ENCODE measurements around the gene ASGR1. TPM values are rescaled to one million over a fixed set of nuclear protein-coding genes. Genes with fewer than 3 reads are reported as not detected.

Gene ASGR1
- total and polyA plus RNA-seq, 8 donors, result 0.87 to 6.0 (median 1.9) TPM; not detected in 3

- H3K4me1 ChIP-seq, result peaks cover 54 to 89% (median 74%) of the 10 kb centered on the region in 4 donors
- 0 to 1% (median 1%) methylated on average over 34 to 63 of the region's 63 CpGs for WGBS, 5 donors
- TF ChIP-seq POLR2AphosphoS5 (IDR thresholded peaks at IDR 0.05) (peak; percentile 83 to 95 (median 94)), EP300 (IDR thresholded peaks at IDR 0.05) (no peak), POLR2A (IDR thresholded peaks at IDR 0.05) (peak in 2 of 4 donors; percentile 73 to 87)
- TF ChIP-seq, protein P1, sequence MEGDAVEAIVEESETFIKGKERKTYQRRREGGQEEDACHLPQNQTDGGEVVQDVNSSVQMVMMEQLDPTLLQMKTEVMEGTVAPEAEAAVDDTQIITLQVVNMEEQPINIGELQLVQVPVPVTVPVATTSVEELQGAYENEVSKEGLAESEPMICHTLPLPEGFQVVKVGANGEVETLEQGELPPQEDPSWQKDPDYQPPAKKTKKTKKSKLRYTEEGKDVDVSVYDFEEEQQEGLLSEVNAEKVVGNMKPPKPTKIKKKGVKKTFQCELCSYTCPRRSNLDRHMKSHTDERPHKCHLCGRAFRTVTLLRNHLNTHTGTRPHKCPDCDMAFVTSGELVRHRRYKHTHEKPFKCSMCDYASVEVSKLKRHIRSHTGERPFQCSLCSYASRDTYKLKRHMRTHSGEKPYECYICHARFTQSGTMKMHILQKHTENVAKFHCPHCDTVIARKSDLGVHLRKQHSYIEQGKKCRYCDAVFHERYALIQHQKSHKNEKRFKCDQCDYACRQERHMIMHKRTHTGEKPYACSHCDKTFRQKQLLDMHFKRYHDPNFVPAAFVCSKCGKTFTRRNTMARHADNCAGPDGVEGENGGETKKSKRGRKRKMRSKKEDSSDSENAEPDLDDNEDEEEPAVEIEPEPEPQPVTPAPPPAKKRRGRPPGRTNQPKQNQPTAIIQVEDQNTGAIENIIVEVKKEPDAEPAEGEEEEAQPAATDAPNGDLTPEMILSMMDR (IDR thresholded peaks at IDR 0.05), result no peak
- intact Hi-C loops (cut with DNase I; ENCODE audit: low total_unique reads), result no loop called here
- peaks cover 36 to 41% (median 40%) of the 10 kb centered on the region in 4 donors for H3K36me3 ChIP-seq
- H3K9me3 ChIP-seq, result no peaks in the 10 kb centered on the region
- H3K27me3 ChIP-seq, result peaks cover 0 to 12% (median 0%) of the 10 kb centered on the region in 3 donors
- DNase-seq, result peak; percentile 91 to 97
- H3K27ac ChIP-seq, result peak within 1 kb of the TSS; percentile 93 to 100 (median 98)
- peak within 1 kb of the TSS; percentile 59 to 95 (median 83) for H3K4me3 ChIP-seq
Measured at GRCh38 chr17:7219812-7220592, 40.8 kb upstream of the ASGR1 start, which contains the start of the genes ACADVL and DLG4. ACADVL (plus strand) TSS chr17:7219938; CDS start chr17:7219985, 47 bp downstream. DLG4 (minus strand) TSS chr17:7219836.

GRCh38 chr17:7219229-7219811 lies 40.1 kb upstream of the ASGR1 start:
- H3K9me3 ChIP-seq, result no peaks in the 10 kb centered on the region
- peaks cover 0 to 12% (median 0%) of the 10 kb centered on the region in 3 donors for H3K27me3 ChIP-seq
- H3K36me3 ChIP-seq, result peaks cover 29 to 34% (median 33%) of the 10 kb centered on the region in 4 donors
- 18 to 20% (median 19%) methylated on average over 11 to 12 of the region's 12 CpGs for WGBS, 5 donors
- H3K27ac ChIP-seq, result peak overlapping the region; percentile 93 to 100 (median 98)
- H3K4me3 ChIP-seq, result peak overlapping the region; percentile 59 to 95 (median 83)
- DNase-seq, result no peak
- H3K4me1 ChIP-seq, result peaks cover 54 to 90% (median 81%) of the 10 kb centered on the region in 4 donors
- TF ChIP-seq POLR2AphosphoS5 (IDR thresholded peaks at IDR 0.05) (no peak), EP300 (IDR thresholded peaks at IDR 0.05) (no peak), POLR2A (IDR thresholded peaks at IDR 0.05) (no peak)
- TF ChIP-seq, protein P1 (IDR thresholded peaks at IDR 0.05), result no peak
- intact Hi-C loops (cut with DNase I; ENCODE audit: low total_unique reads), result no loop called here

DNA sequence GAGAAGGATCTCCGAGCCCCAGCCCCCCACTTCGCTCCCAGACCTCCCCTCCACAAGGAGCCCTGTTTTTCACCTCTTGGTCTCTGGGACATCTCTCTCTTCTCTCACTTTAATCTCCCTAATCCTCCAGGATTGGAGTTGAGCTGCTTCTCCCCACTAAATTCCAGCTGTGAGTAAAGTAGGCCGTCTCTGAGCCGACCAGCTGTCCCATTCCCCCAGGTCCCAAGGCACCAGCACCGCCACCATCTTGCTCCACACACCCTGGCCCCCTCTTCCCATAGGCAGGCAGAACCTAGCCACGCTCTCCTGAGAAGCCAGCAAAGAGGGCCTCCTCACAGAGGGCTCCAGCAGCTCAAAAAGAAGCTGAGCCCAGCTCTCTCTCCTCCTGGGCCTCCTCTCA lies 39.6 kb upstream of the ASGR1 start:
- TF ChIP-seq EP300 (IDR thresholded peaks at IDR 0.05) (no peak), POLR2A (IDR thresholded peaks at IDR 0.05) (no peak), POLR2AphosphoS5 (IDR thresholded peaks at IDR 0.05) (no peak)
- TF ChIP-seq, protein P1 (IDR thresholded peaks at IDR 0.05), result no peak
- WGBS, 5 donors, result 69 to 85% (median 75%) methylated on average over 6 of the region's 6 CpGs
- intact Hi-C loops (cut with DNase I; ENCODE audit: low total_unique reads), result no loop called here
- H3K4me1 ChIP-seq, result peaks cover 56 to 91% (median 85%) of the 10 kb centered on the region in 4 donors
- peak overlapping the region in 4 of 5 donors; percentile 93 to 100 (median 97) for H3K27ac ChIP-seq
- no peak for DNase-seq
- peaks cover 23 to 29% (median 27%) of the 10 kb centered on the region in 4 donors for H3K36me3 ChIP-seq
- no peaks in the 10 kb centered on the region for H3K9me3 ChIP-seq
- peak overlapping the region in 1 of 4 donors; percentile 92 for H3K4me3 ChIP-seq
- peaks cover 0 to 12% (median 0%) of the 10 kb centered on the region in 3 donors for H3K27me3 ChIP-seq

GRCh38 chr17:7218166-7218565 lies 39.0 kb upstream of the ASGR1 start:
- no peak for DNase-seq
- TF ChIP-seq, protein P1 (IDR thresholded peaks at IDR 0.05), result no peak
- no peak for TF ChIP-seq POLR2AphosphoS5 (IDR thresholded peaks at IDR 0.05)
- TF ChIP-seq EP300 (IDR thresholded peaks at IDR 0.05), result no peak
- TF ChIP-seq POLR2A (IDR thresholded peaks at IDR 0.05), result no peak
- WGBS, 5 donors, result 61 to 68% (median 64%) methylated on average over 6 of the region's 6 CpGs
- H3K27me3 ChIP-seq, result peaks cover 0 to 12% (median 0%) of the 10 kb centered on the region in 3 donors
- peak overlapping the region; percentile 8 to 100 (median 96) for H3K27ac ChIP-seq
- peak overlapping the region in 3 of 4 donors; percentile 52 to 60 (median 57) for H3K4me3 ChIP-seq
- intact Hi-C loops (cut with DNase I; ENCODE audit: low total_unique reads), result no loop called here
- no peaks in the 10 kb centered on the region for H3K9me3 ChIP-seq
- H3K4me1 ChIP-seq, result peaks cover 59 to 96% (median 90%) of the 10 kb centered on the region in 4 donors
- H3K36me3 ChIP-seq, result peaks cover 17 to 23% (median 21%) of the 10 kb centered on the region in 4 donors

All from stomach (tissue), 9 donors.